KMS-11 (cell line): Measurements from ENCODE around the gene ABHD4.

ENCODE experiments used
- H2AFZ ChIP-seq: fragments of 200-600 bp; sonication (generic); 2 replicates; pipeline ENCODE4 v1.6.1; 2016; ENCODE audit warnings: antibody characterized with exemption, mixed run types, low read depth
- H3K27ac ChIP-seq: fragments of 200-600 bp; sonication (generic); 2 replicates; pipeline ENCODE4 v1.6.1; 2016; ENCODE audit warnings: mild to moderate bottlenecking, mixed run types
- H3K27me3 ChIP-seq: fragments of 200-600 bp; sonication (generic); 2 replicates; pipeline ENCODE4 v1.6.1; 2017; ENCODE audit warnings: mild to moderate bottlenecking, low read depth, mixed run types, moderate library complexity; ENCODE audit not compliant: insufficient read depth
- H3K36me3 ChIP-seq: fragments of 200-600 bp; sonication (generic); 2 replicates; pipeline ENCODE4 v1.6.1; 2017; ENCODE audit warnings: mild to moderate bottlenecking, mixed run types; ENCODE audit not compliant: insufficient read depth
- H3K4me1 ChIP-seq: fragments of 200-600 bp; sonication (generic); 2 replicates; pipeline ENCODE4 v1.6.1; 2016; ENCODE audit warnings: mild to moderate bottlenecking, low read depth, mixed run types; ENCODE audit not compliant: poor library complexity, severe bottlenecking
- H3K4me2 ChIP-seq: fragments of 200-600 bp; sonication (generic); 2 replicates; pipeline ENCODE4 v1.7.0; 2016; ENCODE audit warnings: mild to moderate bottlenecking, mixed run types
- H3K4me3 ChIP-seq: fragments of 200-600 bp; sonication (generic); IDR thresholded peaks from 2 replicates; pipeline ENCODE4 v1.6.1; 2017; ENCODE audit warnings: low read depth, low read length, mixed read lengths; ENCODE audit not compliant: insufficient read depth
- H3K79me2 ChIP-seq: fragments of 200-600 bp; sonication (generic); 2 replicates; pipeline ENCODE4 v1.6.1; 2016; ENCODE audit warnings: low read depth, mixed run types; ENCODE audit not compliant: insufficient read depth
- H3K9ac ChIP-seq: fragments of 200-600 bp; sonication (generic); 2 replicates; pipeline ENCODE4 v1.6.1; 2016; ENCODE audit warnings: mild to moderate bottlenecking, mixed run types
- H4K20me1 ChIP-seq: fragments of 200-600 bp; sonication (generic); 2 replicates; pipeline ENCODE4 v1.6.1; 2016; ENCODE audit warnings: mild to moderate bottlenecking, mixed run types; ENCODE audit not compliant: insufficient read depth
- CTCF ChIP-seq: fragments of 200-600 bp; sonication (generic); conservative IDR thresholded peaks from 2 replicates; pipeline ENCODE4 v1.6.1; 2017; ENCODE audit warnings: low read depth, mild to moderate bottlenecking, antibody characterized with exemption, low read length, moderate library complexity, mixed read lengths

Gene ABHD4

GRCh38 chr14:22569737-22570131 lies 28.4 kb upstream of the ABHD4 start:
- H3K4me2 ChIP-seq, result peak overlapping the region; percentile 99
- H3K27ac ChIP-seq, result peak overlapping the region; percentile 97
- peaks cover 3% of the 10 kb centered on the region; the same call in 1 of the 2 replicates for H3K36me3 ChIP-seq
- peak overlapping the region; percentile 39; the same call in 1 of the 2 replicates for H3K9ac ChIP-seq
- peaks cover 81% of the 10 kb centered on the region for H3K4me1 ChIP-seq
- peaks cover 21% of the 10 kb centered on the region; the same call in 1 of the 2 replicates for H3K79me2 ChIP-seq
- H3K27me3 ChIP-seq, result no peaks in the 10 kb centered on the region
- H2AFZ ChIP-seq, result no peak overlapping the region
- no peak for TF ChIP-seq CTCF
- H3K4me3 ChIP-seq, result no peak overlapping the region
- no peaks in the 10 kb centered on the region for H4K20me1 ChIP-seq

GRCh38 chr14:22570132-22570949 lies 27.8 kb upstream of the ABHD4 start:
- H3K79me2 ChIP-seq, result peaks cover 26% of the 10 kb centered on the region; the same call in 1 of the 2 replicates
- H3K4me3 ChIP-seq, result no peak overlapping the region
- peaks cover 3% of the 10 kb centered on the region; the same call in 1 of the 2 replicates for H3K36me3 ChIP-seq
- peak; percentile 96 for TF ChIP-seq CTCF
- peak overlapping the region; percentile 99 for H3K4me2 ChIP-seq
- peaks cover 75% of the 10 kb centered on the region for H3K4me1 ChIP-seq
- peak overlapping the region; percentile 39; the same call in 1 of the 2 replicates for H3K9ac ChIP-seq
- no peaks in the 10 kb centered on the region for H4K20me1 ChIP-seq
- H3K27me3 ChIP-seq, result no peaks in the 10 kb centered on the region
- peak overlapping the region; percentile 97 for H3K27ac ChIP-seq
- H2AFZ ChIP-seq, result no peak overlapping the region

- peaks cover 49% of the 10 kb centered on the region for H3K79me2 ChIP-seq
- H3K36me3 ChIP-seq, result peaks cover 3% of the 10 kb centered on the region; the same call in 1 of the 2 replicates
- H3K4me3 ChIP-seq, result no peak overlapping the region
- H3K4me1 ChIP-seq, result peaks cover 72% of the 10 kb centered on the region
- H3K27me3 ChIP-seq, result no peaks in the 10 kb centered on the region
- H4K20me1 ChIP-seq, result no peaks in the 10 kb centered on the region
- no peak overlapping the region for H2AFZ ChIP-seq
- H3K4me2 ChIP-seq, result no peak overlapping the region
- TF ChIP-seq CTCF, result no peak
- no peak overlapping the region for H3K27ac ChIP-seq
- H3K9ac ChIP-seq, result no peak overlapping the region
Observed at GRCh38 chr14:22572562-22573058, 25.5 kb upstream of the ABHD4 start.

- H3K9ac ChIP-seq, result no peak overlapping the region
- no peak for TF ChIP-seq CTCF
- no peak overlapping the region for H3K4me3 ChIP-seq
- no peaks in the 10 kb centered on the region for H4K20me1 ChIP-seq
- no peak overlapping the region for H2AFZ ChIP-seq
- H3K4me1 ChIP-seq, result peaks cover 72% of the 10 kb centered on the region
- no peaks in the 10 kb centered on the region for H3K27me3 ChIP-seq
- no peak overlapping the region for H3K4me2 ChIP-seq
- peaks cover 47% of the 10 kb centered on the region for H3K79me2 ChIP-seq
- H3K36me3 ChIP-seq, result peaks cover 3% of the 10 kb centered on the region; the same call in 1 of the 2 replicates
- no peak overlapping the region for H3K27ac ChIP-seq
Observed at GRCh38 chr14:22573804-22574203, 24.3 kb upstream of the ABHD4 start.
